NT2/D1 (cell line): ENCODE data around the gene SLC19A1.
"Not testable (repeated sequence)": the region's sequence is repeated elsewhere in the genome, so short reads cannot be mapped to it uniquely, and the experiment has no call there.

ENCODE experiments used
- SUZ12 ChIP-seq: IDR thresholded peaks from 2 replicates; pipeline ENCODE4 v1.6.1; 2011; ENCODE audit not compliant: insufficient read length, insufficient read depth; ENCODE audit errors: extremely low read depth
- YY1 ChIP-seq: IDR thresholded peaks from 2 replicates; pipeline ENCODE4 v1.6.1; 2011; ENCODE audit not compliant: insufficient read length, insufficient read depth
- ZNF274 ChIP-seq: IDR thresholded peaks from 2 replicates; pipeline ENCODE4 v1.6.1; 2011; ENCODE audit warnings: mild to moderate bottlenecking, low read depth, low read length

DNA sequence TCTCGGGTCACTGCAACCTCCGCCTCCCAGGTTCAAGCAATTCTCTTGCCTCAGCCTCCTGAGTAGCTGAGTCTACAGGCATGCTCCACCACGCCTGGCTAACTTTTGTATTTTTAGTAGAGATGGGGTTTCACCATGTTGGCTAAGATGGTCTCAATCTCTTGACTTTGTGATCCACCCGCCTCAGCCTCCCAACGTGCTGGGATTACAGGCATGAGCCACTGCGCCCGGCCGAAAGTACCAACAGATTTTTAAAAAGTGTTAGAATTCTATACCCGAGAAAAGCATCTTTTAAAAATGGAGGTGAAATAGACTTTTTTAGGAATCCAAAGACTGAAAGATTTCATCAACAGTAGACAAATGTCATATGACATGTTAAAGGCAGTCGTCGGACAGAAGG is 21.9 kb upstream of the SLC19A1 start:
- not testable (repeated sequence) for TF ChIP-seq YY1, ZNF274, SUZ12
